ENCODE data around the gene KLK13. TPM values are rescaled to one million over a fixed set of nuclear protein-coding genes. Genes with fewer than 3 reads are reported as not detected.

KLK13 gene
- total RNA-seq, 1 donor from 2014 or later = not detected

DNA sequence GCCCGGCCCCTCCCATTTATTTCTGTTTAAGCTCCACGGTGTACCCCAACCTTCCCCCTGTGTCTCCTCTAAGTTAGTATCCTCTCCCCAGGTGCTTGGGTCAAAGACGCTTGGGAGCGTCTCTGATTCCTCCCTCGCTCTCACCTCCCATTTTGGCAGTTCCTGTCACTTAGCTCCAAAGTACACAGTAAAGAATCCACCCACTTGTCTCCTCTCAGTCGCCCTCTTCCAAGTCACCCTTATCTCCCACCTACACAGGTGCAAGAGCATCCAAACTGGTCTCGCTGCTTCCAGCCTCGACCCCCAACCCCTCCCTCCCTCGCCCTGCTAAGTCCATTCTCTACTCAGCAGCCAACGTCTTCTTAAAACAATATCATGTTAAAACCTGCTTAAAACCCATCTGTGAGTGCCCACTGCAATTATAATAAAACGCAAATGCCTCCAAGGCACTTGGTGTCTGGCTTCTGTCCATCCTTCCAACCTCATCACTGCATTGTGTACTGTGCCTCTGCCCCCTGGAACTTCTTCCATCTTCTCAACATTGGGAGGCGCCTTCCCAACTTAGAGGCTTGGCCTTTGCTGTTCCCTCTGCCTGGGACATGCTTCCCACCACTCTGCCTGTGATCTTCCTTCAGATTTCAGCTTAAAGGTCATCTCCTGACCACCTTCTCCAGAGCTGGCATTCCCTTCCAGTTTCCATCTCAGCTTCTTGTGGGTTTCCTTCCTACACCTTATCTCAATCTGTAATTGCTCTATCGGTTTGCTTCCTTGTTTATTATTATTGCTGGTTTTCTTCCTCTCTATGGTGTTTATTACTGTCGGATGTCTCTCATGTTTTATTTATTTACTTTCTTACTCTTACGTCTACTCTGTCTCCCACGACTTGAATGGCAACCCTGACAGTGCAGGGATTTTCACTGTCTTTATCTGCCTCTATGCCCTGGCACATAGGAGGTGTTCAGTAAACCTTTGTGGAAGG lies 27.3 kb upstream of the KLK13 start:
- H3K27ac ChIP-seq = no peak overlapping the region
- no peaks in the 10 kb centered on the region for H3K27me3 ChIP-seq
- intact Hi-C loops (cut with DNase I) = no loop called here
- H3K4me1 ChIP-seq = no peaks in the 10 kb centered on the region
- no peak overlapping the region for H3K4me3 ChIP-seq
- DNase-seq (ENCODE audit: low spot score in 2 of 2) = no peak
- TF ChIP-seq, protein P1, sequence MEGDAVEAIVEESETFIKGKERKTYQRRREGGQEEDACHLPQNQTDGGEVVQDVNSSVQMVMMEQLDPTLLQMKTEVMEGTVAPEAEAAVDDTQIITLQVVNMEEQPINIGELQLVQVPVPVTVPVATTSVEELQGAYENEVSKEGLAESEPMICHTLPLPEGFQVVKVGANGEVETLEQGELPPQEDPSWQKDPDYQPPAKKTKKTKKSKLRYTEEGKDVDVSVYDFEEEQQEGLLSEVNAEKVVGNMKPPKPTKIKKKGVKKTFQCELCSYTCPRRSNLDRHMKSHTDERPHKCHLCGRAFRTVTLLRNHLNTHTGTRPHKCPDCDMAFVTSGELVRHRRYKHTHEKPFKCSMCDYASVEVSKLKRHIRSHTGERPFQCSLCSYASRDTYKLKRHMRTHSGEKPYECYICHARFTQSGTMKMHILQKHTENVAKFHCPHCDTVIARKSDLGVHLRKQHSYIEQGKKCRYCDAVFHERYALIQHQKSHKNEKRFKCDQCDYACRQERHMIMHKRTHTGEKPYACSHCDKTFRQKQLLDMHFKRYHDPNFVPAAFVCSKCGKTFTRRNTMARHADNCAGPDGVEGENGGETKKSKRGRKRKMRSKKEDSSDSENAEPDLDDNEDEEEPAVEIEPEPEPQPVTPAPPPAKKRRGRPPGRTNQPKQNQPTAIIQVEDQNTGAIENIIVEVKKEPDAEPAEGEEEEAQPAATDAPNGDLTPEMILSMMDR (IDR thresholded peaks at IDR 0.05) = no peak
- H3K9me3 ChIP-seq = no peaks in the 10 kb centered on the region
- H3K36me3 ChIP-seq = no peaks in the 10 kb centered on the region

DNA sequence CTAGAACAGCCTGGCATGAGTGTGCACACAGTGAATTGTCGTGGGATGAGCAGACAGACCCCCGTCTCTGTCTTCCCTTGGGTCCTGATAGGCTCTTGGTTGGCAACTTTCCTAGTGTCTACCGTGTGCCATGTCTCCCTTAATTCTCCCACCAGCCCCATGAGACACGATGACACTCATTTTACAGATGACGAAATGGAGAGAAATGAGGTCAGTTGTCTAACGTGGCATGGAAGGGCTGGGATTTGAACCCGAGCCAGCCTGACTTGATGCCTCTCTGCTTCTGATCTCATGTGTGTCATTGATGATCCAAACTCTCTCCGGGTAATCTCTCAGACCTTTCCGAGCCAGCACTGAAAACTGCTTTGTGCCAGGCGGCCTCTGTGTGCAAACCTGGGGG lies 26.2 kb upstream of the KLK13 start:
- intact Hi-C loops (cut with DNase I) = no loop called here
- TF ChIP-seq, protein P1 (IDR thresholded peaks at IDR 0.05) = no peak
- Histone ChIP-seq H3K27me3 (no peaks in the 10 kb centered on the region), H3K4me1 (no peaks in the 10 kb centered on the region), H3K27ac (no peak overlapping the region), H3K36me3 (no peaks in the 10 kb centered on the region), H3K4me3 (no peak overlapping the region), H3K9me3 (no peaks in the 10 kb centered on the region)
- DNase-seq (ENCODE audit: low spot score in 2 of 2) = no peak

DNA sequence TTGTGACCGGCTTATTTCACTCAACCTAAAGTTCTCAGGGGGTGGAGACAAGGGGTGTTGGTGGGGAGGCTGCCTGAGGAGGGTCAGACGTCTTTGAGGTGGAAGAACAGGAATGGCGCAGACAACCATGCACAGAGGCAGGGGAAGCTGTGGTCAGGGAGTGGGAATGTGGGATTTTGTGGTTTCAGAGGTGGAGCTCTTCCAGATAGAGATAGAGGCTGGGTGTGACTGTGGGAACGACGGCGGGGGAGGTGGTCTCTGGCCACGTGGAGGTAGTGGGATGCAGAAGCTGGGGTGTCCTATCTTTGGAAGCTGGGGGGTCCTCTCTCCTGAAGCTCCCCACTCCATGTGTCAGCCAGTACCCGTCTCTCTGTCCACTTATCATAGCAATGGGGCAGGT lies 25.6 kb upstream of the KLK13 start:
- Histone ChIP-seq H3K27me3 (no peaks in the 10 kb centered on the region), H3K36me3 (no peaks in the 10 kb centered on the region), H3K9me3 (no peaks in the 10 kb centered on the region), H3K4me1 (no peaks in the 10 kb centered on the region), H3K27ac (no peak overlapping the region), H3K4me3 (no peak overlapping the region)
- intact Hi-C loops (cut with DNase I) = no loop called here
- DNase-seq (ENCODE audit: low spot score in 2 of 2) = no peak
- TF ChIP-seq, protein P1 (IDR thresholded peaks at IDR 0.05) = no peak

DNA sequence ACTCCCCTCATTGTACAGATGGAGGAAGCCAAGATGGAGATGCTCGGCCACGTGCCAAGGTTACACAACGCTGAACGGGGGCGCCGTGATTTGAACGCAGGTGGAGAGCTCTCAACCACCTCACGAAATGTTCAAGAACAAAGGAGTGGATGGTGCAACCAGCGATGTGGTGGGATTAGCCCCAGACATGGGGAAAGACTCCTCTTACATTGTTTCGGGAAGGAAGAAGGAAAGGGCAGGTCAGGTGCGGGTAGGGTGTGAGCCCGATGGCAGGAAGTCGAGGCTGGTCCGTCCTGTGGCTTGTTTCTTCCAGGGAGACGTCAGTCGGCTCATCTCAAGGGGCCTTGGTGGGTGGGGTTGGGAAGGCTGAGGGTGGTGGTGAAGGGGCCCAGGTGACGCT lies 24.9 kb upstream of the KLK13 start:
- no peak for DNase-seq (ENCODE audit: low spot score in 2 of 2)
- Histone ChIP-seq H3K27ac (no peak overlapping the region), H3K9me3 (no peaks in the 10 kb centered on the region), H3K4me3 (no peak overlapping the region), H3K27me3 (no peaks in the 10 kb centered on the region), H3K36me3 (no peaks in the 10 kb centered on the region), H3K4me1 (no peaks in the 10 kb centered on the region)
- intact Hi-C loops (cut with DNase I) = no loop called here
- TF ChIP-seq, protein P1 (IDR thresholded peaks at IDR 0.05) = no peak

DNA sequence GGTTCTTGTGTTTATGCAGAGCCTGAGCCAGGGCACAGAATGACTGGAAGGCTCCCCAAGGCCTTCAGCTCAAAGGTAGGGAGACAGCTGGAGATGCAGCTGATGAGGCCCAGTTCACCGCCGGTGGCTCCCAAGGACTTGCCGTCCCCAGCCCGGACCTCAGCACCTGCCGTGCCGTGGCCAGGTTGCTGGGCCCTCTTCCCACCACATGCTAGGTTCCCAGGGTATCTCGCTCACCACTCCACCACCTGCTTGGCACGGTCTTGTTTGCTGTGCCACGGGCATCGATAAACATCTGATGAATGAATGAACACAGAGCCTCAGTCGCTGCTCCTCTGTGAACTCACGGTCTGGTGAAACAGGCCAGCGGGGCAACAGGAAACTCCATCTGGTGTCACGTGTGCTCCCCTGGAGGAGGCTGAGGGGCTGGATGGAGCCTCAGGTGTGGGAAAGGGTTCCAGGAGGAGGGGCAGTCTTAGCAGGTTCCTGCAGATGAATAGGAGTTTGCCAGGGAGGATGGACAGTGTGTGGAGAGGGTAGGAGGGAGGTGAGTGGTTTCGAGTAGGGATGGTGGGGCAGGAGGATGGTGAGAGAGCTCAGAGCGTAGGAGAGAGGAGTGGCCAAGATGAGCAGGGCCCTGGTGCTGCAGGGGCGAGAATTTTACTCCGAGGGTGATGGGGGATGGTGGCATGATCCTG lies 21.4 kb upstream of the KLK13 start:
- intact Hi-C loops (cut with DNase I) = no loop called here
- no peaks in the 10 kb centered on the region for H3K4me1 ChIP-seq
- no peaks in the 10 kb centered on the region for H3K9me3 ChIP-seq
- H3K27ac ChIP-seq = no peak overlapping the region
- no peaks in the 10 kb centered on the region for H3K36me3 ChIP-seq
- H3K4me3 ChIP-seq = no peak overlapping the region
- TF ChIP-seq, protein P1 (IDR thresholded peaks at IDR 0.05) = no peak
- DNase-seq (ENCODE audit: low spot score in 2 of 2) = no peak
- no peaks in the 10 kb centered on the region for H3K27me3 ChIP-seq

All from ascending aorta (tissue), 2 donors.